Adipose tissue (tissue), 3 donors: ENCODE measurements around the gene MRPS34. TPM values are rescaled to one million over a fixed set of nuclear protein-coding genes. Genes with fewer than 3 reads are reported as not detected.

Source experiments
- H3K27ac ChIP-seq: one replicate; pipeline ENCODE4 v1.5.1; 2013; ENCODE audit warnings: low read depth, low read length
- WGBS, 3 donors: extraction: QIAGEN DNeasy Blood & Tissue Kit; methylation state at CpG; one replicate each; pipeline ENCODE4 v1.1.7; 2013; 5-methylcytosine and 5-hydroxymethylcytosine counted together
- polyA plus RNA-seq, 3 donors: library from polyadenylated mRNA; stranded (reverse); fragments of 200-250 nt; gene quantifications; one replicate each; pipeline ENCODE4 v1.2.3, GENCODE V29; 2013
- donor health status: healthy with polysubstance abuse.
- donor health status: Bipolar disorder and iron deficiency.
- donor health status: healthy.

Gene MRPS34
- polyA plus RNA-seq, 3 donors: 71.0 to 120 (median 108) TPM

DNA sequence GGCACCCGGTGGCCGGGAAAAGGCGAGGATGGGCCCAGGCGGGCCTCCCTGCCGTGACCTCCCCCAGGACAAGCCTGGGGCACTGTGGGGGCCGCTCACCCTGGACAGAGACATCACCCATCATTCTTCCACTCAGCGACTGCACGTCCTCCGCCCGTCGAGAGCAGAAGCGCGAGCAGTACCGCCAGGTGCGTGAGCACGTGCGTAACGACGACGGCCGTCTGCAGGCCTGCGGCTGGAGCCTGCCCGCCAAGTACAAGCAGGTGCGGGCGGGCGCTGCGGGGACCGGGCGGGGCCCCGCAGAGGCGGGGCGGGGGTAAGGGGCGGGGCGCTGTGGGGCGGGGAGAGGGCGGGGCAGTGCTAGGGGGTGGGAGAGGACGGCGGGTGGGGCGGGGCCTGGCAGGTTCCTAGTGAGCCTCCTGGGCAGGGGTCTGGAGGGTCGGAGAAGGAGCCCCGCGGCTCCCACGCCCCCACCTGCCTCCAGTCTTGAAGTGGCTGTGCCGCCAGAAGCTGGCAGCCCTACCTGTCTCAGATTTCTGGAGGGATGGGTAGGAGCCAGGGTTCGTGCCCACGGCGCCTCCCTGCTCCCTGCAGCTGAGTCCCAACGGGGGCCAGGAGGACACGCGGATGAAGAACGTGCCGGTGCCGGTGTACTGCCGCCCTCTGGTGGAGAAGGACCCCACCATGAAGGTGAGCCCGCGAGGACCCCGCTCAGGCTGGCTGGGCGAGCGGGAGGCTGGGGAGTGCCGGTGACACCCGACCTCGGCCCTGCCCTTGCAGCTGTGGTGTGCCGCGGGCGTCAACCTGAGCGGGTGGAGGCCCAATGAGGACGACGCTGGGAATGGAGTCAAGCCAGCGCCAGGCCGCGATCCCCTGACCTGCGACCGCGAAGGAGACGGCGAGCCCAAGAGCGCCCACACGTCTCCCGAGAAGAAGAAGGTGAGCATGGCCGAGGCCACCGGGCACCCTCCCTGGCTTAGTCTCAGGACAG is 9.1 kb downstream of the MRPS34 start:
- H3K27ac ChIP-seq: no peak overlapping the region
- 82 to 85% (median 84%) methylated on average over 60 to 81 of the region's 81 CpGs for WGBS, 3 donors

- no peak overlapping the region for H3K27ac ChIP-seq
- 87 to 89% (median 88%) methylated on average over 23 to 24 of the region's 24 CpGs for WGBS, 3 donors
Observed at GRCh38 chr16:1762879-1763520, 9.9 kb downstream of the MRPS34 start.

DNA sequence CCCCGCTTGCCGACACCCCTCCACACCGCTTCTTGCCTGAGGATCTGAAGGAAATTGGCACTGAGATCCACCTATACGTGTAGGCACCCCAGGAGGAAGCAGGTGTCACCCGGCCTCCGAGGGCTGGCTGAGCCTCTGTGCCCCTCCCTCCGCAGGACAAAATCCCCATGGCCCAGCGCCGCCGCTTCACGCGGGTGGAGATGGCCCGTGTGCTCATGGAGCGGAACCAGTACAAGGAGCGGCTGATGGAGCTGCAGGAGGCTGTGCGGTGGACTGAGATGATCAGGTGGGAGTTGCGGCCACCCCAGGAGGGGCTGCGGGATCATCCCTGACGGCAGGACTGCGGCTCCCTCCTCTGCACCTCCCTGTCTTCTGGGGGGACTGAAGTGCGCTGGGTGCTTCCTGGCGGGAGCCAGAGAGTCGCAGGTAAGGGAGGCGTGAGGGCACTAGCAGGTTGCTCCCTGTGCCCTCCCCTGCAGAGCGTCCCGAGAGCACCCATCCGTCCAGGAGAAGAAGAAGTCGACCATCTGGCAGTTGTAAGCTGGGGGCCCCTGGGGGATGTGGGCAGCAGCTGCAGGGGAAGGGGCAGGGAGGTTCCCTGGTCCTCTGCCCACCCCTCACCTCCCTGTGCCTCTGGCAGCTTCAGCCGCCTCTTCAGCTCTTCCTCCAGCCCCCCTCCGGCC is 10.6 kb downstream of the MRPS34 start:
- 88 to 92% (median 88%) methylated on average over 30 of the region's 30 CpGs for WGBS, 3 donors

DNA sequence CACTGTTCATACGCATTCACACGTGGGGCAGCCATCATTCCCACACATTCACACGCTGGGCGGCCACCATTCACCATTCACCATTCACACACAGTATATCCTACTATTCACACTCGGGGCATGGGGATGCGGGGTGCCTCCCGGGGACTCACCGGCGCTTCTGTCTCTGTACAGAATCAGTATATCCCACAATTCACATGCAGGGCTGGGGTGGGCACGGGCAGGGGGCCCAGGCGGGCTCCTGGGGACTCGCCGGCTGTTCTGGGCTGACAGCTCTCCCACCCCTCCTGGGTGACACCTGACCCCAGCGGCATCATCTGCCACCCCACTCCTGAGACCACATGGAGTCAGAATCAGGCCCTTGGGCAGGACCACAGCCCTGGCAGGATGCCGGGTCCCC is 11.2 kb downstream of the MRPS34 start:
- WGBS, 3 donors: 93 to 96% (median 94%) methylated on average over 11 to 15 of the region's 15 CpGs
- H3K27ac ChIP-seq: no peak overlapping the region

More for the DNA sequence above, 10.6 kb downstream of the MRPS34 start:
- H3K27ac ChIP-seq: no peak overlapping the region

DNA sequence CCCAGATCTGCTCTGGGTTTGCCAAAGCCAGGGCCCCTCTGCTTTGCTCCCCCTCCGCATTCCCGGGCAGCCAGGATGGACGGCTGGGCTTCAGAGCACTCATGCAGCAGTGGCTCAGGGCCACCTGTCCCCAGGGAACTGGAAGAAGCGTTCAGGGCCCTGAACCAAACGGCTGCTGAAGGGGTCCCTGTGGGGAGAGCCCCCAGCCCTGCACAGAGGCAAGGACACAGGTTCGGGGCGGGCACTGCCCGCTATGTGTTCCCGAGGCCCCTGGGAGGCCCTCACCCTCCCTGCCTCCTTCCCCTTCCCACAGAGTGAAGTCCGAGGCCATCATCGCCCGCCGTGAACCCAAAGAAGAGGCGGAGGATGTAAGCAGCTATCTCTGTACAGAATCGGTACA is 12.0 kb downstream of the MRPS34 start:
- WGBS, 3 donors: 90 to 94% (median 90%) methylated on average over 11 to 15 of the region's 15 CpGs
- H3K27ac ChIP-seq: no peak overlapping the region

DNA sequence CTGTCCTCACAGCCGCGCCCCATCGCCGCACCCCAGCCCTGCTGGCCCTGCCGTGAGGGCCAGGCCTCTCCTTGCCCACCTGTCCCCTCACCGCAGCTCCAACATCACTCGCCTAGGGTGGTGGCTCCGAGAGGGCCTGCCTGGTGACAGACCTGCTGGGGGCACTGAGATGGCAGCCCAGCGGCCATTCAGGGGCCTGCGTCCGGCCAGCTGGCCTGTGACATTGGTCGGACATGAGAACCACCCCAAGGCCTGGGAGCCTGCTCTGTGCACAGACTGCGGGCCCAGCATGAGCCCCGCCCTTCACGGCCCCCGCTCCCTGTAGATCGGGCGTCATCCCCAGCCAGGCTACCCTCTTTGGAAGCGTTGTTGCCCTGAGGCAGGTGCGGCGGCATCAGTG is 13.4 kb downstream of the MRPS34 start:
- 94 to 96% (median 95%) methylated on average over 21 of the region's 21 CpGs for WGBS, 3 donors

GRCh38 chr16:1758923-1759322 is 14.0 kb downstream of the MRPS34 start:
- WGBS, 3 donors: 92 to 95% (median 93%) methylated on average over 18 of the region's 18 CpGs
- H3K27ac ChIP-seq: no peak overlapping the region

More for the DNA sequence above, 13.4 kb downstream of the MRPS34 start:
- H3K27ac ChIP-seq: no peak overlapping the region

GRCh38 chr16:1757714-1758461 is 15.0 kb downstream of the MRPS34 start:
- WGBS, 3 donors: 86 to 95% (median 91%) methylated on average over 33 to 37 of the region's 37 CpGs

DNA sequence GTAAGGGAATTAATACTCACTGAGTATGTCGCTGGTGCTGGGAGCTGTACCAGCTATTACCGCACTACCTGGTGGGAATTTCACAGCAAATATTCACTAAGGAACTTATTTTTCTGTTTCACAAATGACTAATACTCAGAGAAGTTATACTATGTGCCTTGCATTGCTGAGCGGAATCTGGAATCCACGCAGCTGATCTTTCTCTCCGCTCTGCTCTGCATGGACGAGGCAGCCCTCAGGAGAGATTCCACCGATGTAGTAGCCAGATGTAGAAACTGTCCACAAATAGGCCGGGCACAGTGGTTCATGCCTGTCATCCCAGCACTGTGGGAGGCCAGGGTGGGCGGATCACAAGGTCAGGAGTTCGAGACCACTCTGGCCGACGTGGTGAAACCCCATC is 18.7 kb downstream of the MRPS34 start:
- WGBS, 3 donors: 89 to 96% (median 96%) methylated on average over 12 of the region's 12 CpGs
- H3K27ac ChIP-seq: no peak overlapping the region

More at GRCh38 chr16:1757714-1758461, 15.0 kb downstream of the MRPS34 start:
- no peak overlapping the region for H3K27ac ChIP-seq

DNA sequence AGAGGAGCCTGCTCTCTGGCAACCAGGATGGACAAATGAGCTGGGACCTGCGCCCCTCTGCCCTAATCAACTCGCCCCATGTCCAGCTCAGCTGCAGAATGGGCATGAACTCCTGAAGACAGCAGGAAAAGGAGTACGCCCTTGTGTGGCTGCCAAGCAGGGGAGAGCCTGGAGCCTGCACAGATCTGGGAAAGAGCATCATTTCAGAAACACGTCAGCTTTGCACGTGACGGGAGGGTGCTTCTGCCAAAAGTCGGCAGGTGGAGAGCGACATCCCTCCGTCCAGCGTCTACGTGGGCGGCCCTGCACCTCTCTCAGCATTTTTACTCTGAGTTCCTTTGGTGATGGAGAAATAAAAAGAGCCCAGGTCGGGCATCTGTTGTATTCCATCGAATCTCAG is 20.1 kb downstream of the MRPS34 start:
- H3K27ac ChIP-seq: no peak overlapping the region
- WGBS, 3 donors: 93 to 96% (median 94%) methylated on average over 14 of the region's 14 CpGs

DNA sequence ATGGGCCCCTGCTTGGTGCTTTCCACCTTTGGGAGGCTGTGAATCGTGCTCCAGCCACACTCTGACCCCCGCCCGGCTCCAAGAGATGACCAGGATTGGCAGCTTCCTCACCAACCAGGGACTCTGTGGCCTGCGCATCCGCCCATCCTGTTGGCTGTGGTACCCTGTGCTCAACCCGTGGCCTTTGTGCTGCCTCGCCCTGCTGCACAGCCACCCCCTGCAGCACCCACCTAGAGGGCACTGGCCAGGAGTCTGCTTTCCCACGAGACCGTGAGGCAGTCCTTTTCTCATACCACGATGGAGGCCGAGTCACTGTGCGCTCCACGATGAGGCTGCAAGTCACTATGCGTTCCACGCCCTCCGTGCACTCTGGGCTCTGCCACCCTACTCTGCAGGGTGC is 21.0 kb downstream of the MRPS34 start:
- 93 to 95% (median 95%) methylated on average over 16 of the region's 16 CpGs for WGBS, 3 donors
- no peak overlapping the region for H3K27ac ChIP-seq

GRCh38 chr16:1749152-1750117 is 23.5 kb downstream of the MRPS34 start:
- 95 to 96% (median 96%) methylated on average over 29 of the region's 29 CpGs for WGBS, 3 donors
- H3K27ac ChIP-seq: no peak overlapping the region

GRCh38 chr16:1747934-1748333 is 25.0 kb downstream of the MRPS34 start:
- 82 to 84% (median 83%) methylated on average over 11 of the region's 11 CpGs for WGBS, 3 donors
- no peak overlapping the region for H3K27ac ChIP-seq

- 90 to 93% (median 93%) methylated on average over 30 to 31 of the region's 31 CpGs for WGBS, 3 donors
- no peak overlapping the region for H3K27ac ChIP-seq
Observed at GRCh38 chr16:1746693-1747195, 26.2 kb downstream of the MRPS34 start.

DNA sequence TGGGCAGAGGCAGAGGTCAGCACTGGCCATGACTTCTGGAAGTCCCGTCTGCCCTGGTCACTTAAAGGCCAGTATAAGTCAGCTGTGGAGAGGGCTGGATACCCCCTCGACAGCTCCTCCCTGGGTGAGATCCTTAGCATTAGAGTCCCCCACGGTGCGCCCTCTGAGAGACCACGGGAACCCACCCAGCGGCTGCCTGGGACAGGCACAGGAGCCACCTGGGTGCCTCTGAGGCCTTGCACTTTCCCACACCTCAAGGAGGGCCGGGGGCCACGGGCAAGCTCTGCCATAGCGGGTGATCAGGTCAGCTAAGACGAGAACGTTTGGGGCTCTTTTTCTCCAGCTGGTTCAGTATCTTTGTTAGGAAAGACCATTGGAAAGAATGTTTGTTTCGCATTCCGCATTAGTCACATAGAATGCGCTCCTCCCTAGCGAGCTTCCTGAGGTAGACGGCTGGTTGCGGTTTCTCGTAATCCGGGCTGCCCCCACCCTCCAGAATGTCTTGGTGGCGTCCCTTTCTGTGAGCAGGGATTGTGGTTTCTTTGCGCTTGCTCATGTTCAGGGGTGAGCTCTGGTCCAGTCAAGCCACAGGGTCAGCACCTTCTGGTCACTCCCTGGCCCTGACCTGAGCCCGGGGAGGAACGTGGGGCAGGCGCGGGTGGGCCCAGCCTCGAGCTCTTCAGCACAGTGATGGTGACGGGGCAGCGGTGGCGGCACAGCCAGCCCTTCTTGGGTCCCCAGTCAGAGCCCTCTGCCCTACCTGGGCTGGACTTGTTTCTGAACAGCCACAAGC is 26.8 kb downstream of the MRPS34 start:
- no peak overlapping the region for H3K27ac ChIP-seq
- 94 to 95% (median 95%) methylated on average over 28 to 29 of the region's 29 CpGs for WGBS, 3 donors

DNA sequence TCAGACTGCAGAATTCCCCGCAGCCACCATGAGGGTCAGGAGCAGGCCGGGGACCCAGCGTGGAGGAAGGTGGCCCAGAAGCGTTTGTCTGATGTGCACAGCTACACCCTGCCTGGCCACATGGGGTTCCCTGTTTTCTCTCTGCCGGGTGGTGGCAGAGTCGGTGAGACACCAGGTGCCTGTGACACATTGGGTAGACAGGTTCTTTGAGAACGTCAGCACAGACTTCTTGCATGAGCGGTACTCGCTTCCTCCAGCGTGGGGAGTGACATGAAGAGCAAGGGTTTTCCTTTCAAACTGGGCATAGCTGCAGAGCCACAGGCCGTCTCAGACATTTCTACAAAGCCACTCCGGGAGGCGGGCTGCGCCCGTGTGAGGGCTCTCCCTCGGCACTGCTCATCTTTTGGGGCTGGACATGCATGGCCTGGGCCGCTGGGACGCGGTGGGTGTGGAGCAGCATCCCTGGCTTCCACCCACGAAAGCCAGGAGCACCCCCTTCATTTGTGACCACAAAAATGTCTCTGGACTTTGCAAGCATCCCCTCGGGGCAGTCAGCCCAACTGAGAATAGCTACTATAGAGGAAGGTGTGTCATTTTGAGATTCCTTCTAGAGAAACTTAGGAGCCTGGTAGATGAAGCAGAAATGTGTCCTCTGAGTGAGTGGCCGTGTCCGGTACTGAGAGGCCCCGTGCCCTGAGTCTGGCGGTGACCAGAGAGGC is 27.6 kb downstream of the MRPS34 start:
- 89 to 93% (median 92%) methylated on average over 25 of the region's 25 CpGs for WGBS, 3 donors
- no peak overlapping the region for H3K27ac ChIP-seq
